HG03460 (cell line): ENCODE data around the gene SH3RF3.

ENCODE experiments used
- ATAC-seq: cut with Tn5 transposase; IDR thresholded peaks from one replicate; pipeline ENCODE4 v1.9.1; 2021; ENCODE audit not compliant: unreplicated experiment

The SH3RF3 gene

GRCh38 chr2:109460553-109461324, 331.7 kb downstream of the SH3RF3 start:
- ATAC-seq: no peak

- no peak for ATAC-seq
Measured at GRCh38 chr2:109463236-109463635, 334.2 kb downstream of the SH3RF3 start.

- no peak for ATAC-seq
Measured at GRCh38 chr2:109463891-109464290, 334.9 kb downstream of the SH3RF3 start.

GRCh38 chr2:109466674-109467575, 337.9 kb downstream of the SH3RF3 start:
- no peak for ATAC-seq

- ATAC-seq: no peak
Measured at GRCh38 chr2:109467701-109468100, 338.7 kb downstream of the SH3RF3 start.

- ATAC-seq: no peak
Measured at GRCh38 chr2:109468893-109469292, 339.9 kb downstream of the SH3RF3 start.

- ATAC-seq: no peak
Measured at GRCh38 chr2:109471658-109472057, 342.7 kb downstream of the SH3RF3 start.

GRCh38 chr2:109472331-109472959, 343.4 kb downstream of the SH3RF3 start:
- ATAC-seq: no peak

GRCh38 chr2:109472974-109473373, 344.0 kb downstream of the SH3RF3 start:
- no peak for ATAC-seq

GRCh38 chr2:109473616-109474318, 344.8 kb downstream of the SH3RF3 start:
- no peak for ATAC-seq

- ATAC-seq: no peak
Measured at GRCh38 chr2:109474319-109474825, 345.4 kb downstream of the SH3RF3 start.

GRCh38 chr2:109475531-109476210, 346.7 kb downstream of the SH3RF3 start:
- no peak for ATAC-seq

- ATAC-seq: no peak
Measured at GRCh38 chr2:109476641-109477441, 347.8 kb downstream of the SH3RF3 start.

- no peak for ATAC-seq
Measured at GRCh38 chr2:109478906-109479493, 350.0 kb downstream of the SH3RF3 start.

GRCh38 chr2:109479804-109480203, 350.8 kb downstream of the SH3RF3 start:
- ATAC-seq: no peak

GRCh38 chr2:109480486-109481195, 351.6 kb downstream of the SH3RF3 start:
- no peak for ATAC-seq

- no peak for ATAC-seq
Measured at GRCh38 chr2:109481196-109481555, 352.2 kb downstream of the SH3RF3 start.

GRCh38 chr2:109481599-109481998, 352.6 kb downstream of the SH3RF3 start:
- no peak for ATAC-seq
